ENCODE results near the gene RSPO4. TPM values are rescaled to one million over a fixed set of nuclear protein-coding genes. Genes with fewer than 3 reads are reported as not detected.

RSPO4 gene
- total and polyA plus RNA-seq, 2 of the 13 experiments (the other 11 are each of a cell fraction or from before 2014, with no cell fraction given): not detected

DNA sequence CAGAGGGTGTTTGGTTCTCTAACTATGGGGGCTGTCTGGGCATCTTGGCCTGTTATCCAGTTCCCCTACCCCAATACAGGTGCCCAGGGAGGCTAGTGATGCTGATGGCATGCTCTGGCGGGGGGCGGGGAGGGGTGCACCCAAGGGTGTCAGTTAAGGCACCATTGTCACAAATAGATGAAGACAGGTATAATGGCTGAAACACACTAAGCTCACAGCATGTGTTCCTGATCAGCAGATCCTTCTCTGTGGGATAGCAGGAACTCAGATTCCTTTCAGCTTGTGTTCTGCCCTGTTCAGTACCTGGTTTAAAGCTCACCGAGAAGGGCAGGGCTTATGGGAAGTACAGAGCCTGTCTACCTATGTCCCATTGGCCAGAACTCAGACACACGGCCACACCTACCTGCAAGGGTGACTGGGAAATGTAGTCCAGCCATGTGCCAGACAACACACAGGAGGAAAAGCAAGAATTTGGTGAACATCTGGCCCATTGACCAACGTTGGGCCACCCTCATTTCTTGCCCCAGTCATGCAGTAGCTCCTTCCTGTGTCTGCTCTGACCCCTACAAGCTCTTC lies 3.4 kb upstream of the RSPO4 start (continued):
- TF ChIP-seq, protein P1, sequence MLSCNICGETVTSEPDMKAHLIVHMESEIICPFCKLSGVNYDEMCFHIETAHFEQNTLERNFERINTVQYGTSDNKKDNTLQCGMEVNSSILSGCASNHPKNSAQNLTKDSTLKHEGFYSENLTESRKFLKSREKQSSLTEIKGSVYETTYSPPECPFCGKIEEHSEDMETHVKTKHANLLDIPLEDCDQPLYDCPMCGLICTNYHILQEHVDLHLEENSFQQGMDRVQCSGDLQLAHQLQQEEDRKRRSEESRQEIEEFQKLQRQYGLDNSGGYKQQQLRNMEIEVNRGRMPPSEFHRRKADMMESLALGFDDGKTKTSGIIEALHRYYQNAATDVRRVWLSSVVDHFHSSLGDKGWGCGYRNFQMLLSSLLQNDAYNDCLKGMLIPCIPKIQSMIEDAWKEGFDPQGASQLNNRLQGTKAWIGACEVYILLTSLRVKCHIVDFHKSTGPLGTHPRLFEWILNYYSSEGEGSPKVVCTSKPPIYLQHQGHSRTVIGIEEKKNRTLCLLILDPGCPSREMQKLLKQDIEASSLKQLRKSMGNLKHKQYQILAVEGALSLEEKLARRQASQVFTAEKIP (CRISPR knock-in tag; IDR thresholded peaks at IDR 0.05; ENCODE audit: borderline replicate concordance): no peak
- TF ChIP-seq ZNF549 (CRISPR knock-in tag; IDR thresholded peaks at IDR 0.05): no peak
- TF ChIP-seq ZNF7 (CRISPR knock-in tag; IDR thresholded peaks at IDR 0.05): no peak
- TF ChIP-seq, protein P2, sequence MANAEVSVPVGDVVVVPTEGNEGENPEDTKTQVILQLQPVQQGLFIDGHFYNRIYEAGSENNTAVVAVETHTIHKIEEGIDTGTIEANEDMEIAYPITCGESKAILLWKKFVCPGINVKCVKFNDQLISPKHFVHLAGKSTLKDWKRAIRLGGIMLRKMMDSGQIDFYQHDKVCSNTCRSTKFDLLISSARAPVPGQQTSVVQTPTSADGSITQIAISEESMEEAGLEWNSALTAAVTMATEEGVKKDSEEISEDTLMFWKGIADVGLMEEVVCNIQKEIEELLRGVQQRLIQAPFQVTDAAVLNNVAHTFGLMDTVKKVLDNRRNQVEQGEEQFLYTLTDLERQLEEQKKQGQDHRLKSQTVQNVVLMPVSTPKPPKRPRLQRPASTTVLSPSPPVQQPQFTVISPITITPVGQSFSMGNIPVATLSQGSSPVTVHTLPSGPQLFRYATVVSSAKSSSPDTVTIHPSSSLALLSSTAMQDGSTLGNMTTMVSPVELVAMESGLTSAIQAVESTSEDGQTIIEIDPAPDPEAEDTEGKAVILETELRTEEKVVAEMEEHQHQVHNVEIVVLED (CRISPR knock-in tag; IDR thresholded peaks at IDR 0.05; ENCODE audit: borderline replicate concordance): no peak
- TF ChIP-seq CCDC6 (CRISPR knock-in tag; IDR thresholded peaks at IDR 0.05): no peak
- TF ChIP-seq, protein P3, sequence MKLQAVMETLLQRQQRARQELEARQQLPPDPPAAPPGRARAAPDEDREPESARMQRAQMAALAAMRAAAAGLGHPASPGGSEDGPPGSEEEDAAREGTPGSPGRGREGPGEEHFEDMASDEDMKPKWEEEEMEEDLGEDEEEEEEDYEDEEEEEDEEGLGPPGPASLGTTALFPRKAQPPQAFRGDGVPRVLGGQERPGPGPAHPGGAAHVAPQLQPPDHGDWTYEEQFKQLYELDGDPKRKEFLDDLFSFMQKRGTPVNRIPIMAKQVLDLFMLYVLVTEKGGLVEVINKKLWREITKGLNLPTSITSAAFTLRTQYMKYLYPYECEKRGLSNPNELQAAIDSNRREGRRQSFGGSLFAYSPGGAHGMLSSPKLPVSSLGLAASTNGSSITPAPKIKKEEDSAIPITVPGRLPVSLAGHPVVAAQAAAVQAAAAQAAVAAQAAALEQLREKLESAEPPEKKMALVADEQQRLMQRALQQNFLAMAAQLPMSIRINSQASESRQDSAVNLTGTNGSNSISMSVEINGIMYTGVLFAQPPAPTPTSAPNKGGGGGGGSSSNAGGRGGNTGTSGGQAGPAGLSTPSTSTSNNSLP (IDR thresholded peaks at IDR 0.05; ENCODE audit: low read depth, low read length): no peak
- TF ChIP-seq ZNF709 (CRISPR knock-in tag; IDR thresholded peaks at IDR 0.05): no peak
- TF ChIP-seq, protein P4, sequence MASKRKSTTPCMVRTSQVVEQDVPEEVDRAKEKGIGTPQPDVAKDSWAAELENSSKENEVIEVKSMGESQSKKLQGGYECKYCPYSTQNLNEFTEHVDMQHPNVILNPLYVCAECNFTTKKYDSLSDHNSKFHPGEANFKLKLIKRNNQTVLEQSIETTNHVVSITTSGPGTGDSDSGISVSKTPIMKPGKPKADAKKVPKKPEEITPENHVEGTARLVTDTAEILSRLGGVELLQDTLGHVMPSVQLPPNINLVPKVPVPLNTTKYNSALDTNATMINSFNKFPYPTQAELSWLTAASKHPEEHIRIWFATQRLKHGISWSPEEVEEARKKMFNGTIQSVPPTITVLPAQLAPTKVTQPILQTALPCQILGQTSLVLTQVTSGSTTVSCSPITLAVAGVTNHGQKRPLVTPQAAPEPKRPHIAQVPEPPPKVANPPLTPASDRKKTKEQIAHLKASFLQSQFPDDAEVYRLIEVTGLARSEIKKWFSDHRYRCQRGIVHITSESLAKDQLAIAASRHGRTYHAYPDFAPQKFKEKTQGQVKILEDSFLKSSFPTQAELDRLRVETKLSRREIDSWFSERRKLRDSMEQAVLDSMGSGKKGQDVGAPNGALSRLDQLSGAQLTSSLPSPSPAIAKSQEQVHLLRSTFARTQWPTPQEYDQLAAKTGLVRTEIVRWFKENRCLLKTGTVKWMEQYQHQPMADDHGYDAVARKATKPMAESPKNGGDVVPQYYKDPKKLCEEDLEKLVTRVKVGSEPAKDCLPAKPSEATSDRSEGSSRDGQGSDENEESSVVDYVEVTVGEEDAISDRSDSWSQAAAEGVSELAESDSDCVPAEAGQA (IDR thresholded peaks at IDR 0.05; ENCODE audit: low read depth): no peak
- TF ChIP-seq, protein P4 (CRISPR knock-in tag; IDR thresholded peaks at IDR 0.05; ENCODE audit: borderline replicate concordance): no peak
- TF ChIP-seq REL (CRISPR knock-in tag; conservative IDR thresholded peaks at IDR 0.05): no peak
- TF ChIP-seq, protein P5, sequence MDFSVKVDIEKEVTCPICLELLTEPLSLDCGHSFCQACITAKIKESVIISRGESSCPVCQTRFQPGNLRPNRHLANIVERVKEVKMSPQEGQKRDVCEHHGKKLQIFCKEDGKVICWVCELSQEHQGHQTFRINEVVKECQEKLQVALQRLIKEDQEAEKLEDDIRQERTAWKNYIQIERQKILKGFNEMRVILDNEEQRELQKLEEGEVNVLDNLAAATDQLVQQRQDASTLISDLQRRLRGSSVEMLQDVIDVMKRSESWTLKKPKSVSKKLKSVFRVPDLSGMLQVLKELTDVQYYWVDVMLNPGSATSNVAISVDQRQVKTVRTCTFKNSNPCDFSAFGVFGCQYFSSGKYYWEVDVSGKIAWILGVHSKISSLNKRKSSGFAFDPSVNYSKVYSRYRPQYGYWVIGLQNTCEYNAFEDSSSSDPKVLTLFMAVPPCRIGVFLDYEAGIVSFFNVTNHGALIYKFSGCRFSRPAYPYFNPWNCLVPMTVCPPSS (IDR thresholded peaks at IDR 0.05): no peak
- TF ChIP-seq ELF1 (CRISPR knock-in tag; IDR thresholded peaks at IDR 0.05): 0 out of 2 replicates have a peak, but pooled peaks have one; percentile 31
